GM12873 (cell line): ENCODE measurements around the gene CEBPE.

ENCODE experiments used
- CTCF ChIP-seq: IDR thresholded peaks from 2 replicates; pipeline ENCODE4 v1.5.1; 2012; ENCODE audit warnings: low read depth, mild to moderate bottlenecking, moderate library complexity, low read length, control low read depth; ENCODE audit not compliant: insufficient read depth; ENCODE audit errors: missing control alignments

CEBPE gene

GRCh38 chr14:23132970-23133369 is 13.9 kb upstream of the CEBPE start:
- no peak for TF ChIP-seq CTCF

GRCh38 chr14:23131482-23131881 is 12.4 kb upstream of the CEBPE start:
- TF ChIP-seq CTCF, result no peak

GRCh38 chr14:23130871-23131270 is 11.8 kb upstream of the CEBPE start:
- TF ChIP-seq CTCF, result no peak

- no peak for TF ChIP-seq CTCF
These were observed 10.8 kb upstream of the CEBPE start for GRCh38 chr14:23129759-23130316.

- no peak for TF ChIP-seq CTCF
These were observed 10.1 kb upstream of the CEBPE start for GRCh38 chr14:23128969-23129758.

- no peak for TF ChIP-seq CTCF
These were observed 8.8 kb upstream of the CEBPE start for GRCh38 chr14:23127861-23128260.

GRCh38 chr14:23126548-23127278 is 7.7 kb upstream of the CEBPE start:
- TF ChIP-seq CTCF, result no peak
